NAMALWA (cell line): ENCODE data around the gene SLCO1C1.

Source experiments
- DNase-seq: peaks from one replicate; pipeline ENCODE4 v3.0.0-alpha.2; 2015; ENCODE audit warnings: low spot score

SLCO1C1 gene

GRCh38 chr12:20798554-20798953 lies 103.4 kb downstream of the SLCO1C1 start:
- DNase-seq, result peak; percentile 13

- DNase-seq, result no peak
Measured at GRCh38 chr12:20800160-20800559, 105.0 kb downstream of the SLCO1C1 start.

- no peak for DNase-seq
Measured at GRCh38 chr12:20801035-20801434, 105.9 kb downstream of the SLCO1C1 start.
